HG02938 (cell line): Measurements from ENCODE around the gene NXPH4.

Experiments used
- ATAC-seq: cut with Tn5 transposase; IDR thresholded peaks from one replicate; pipeline ENCODE4 v1.9.1; 2021; ENCODE audit warnings: mild to moderate bottlenecking, moderate library complexity; ENCODE audit not compliant: unreplicated experiment

NXPH4 gene

DNA sequence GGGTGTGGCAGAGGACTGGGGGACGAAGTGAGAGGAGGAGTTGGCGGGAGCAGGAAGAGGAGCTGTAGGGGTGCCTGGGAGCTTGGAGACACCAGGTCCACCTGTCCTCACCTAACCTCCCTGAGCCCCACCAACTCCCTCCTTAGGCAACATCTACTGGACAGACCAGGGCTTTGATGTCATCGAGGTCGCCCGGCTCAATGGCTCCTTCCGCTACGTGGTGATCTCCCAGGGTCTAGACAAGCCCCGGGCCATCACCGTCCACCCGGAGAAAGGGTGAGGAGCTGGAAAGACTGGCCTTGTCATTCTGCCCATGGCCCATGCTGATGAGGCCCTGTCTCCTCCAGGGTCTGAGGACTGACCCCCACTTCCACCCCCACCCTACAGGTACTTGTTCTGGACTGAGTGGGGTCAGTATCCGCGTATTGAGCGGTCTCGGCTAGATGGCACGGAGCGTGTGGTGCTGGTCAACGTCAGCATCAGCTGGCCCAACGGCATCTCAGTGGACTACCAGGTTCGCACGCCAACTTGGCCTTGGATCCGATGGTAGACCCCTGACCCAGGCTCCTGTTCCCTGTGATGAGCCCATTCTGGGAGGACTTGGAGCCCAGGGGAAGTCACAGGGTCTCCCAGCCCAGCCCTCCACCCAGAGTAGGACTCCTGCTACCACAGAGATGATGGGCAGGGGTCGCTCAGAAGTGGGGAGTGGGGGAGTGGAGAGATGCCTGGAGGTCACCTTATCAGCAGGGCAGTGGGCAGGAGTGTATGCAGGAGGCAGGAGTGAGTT lies 32.5 kb upstream of the NXPH4 start:
- ATAC-seq, result no peak

DNA sequence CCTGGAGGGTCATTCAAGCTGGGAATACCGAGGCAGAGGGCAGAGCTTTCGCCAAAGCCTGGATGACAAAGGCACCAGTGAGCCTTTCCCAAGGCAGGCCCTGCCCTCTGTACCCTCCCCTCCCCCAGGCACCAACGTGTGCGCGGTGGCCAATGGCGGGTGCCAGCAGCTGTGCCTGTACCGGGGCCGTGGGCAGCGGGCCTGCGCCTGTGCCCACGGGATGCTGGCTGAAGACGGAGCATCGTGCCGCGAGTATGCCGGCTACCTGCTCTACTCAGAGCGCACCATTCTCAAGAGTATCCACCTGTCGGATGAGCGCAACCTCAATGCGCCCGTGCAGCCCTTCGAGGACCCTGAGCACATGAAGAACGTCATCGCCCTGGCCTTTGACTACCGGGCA lies 31.2 kb upstream of the NXPH4 start:
- ATAC-seq, result no peak

DNA sequence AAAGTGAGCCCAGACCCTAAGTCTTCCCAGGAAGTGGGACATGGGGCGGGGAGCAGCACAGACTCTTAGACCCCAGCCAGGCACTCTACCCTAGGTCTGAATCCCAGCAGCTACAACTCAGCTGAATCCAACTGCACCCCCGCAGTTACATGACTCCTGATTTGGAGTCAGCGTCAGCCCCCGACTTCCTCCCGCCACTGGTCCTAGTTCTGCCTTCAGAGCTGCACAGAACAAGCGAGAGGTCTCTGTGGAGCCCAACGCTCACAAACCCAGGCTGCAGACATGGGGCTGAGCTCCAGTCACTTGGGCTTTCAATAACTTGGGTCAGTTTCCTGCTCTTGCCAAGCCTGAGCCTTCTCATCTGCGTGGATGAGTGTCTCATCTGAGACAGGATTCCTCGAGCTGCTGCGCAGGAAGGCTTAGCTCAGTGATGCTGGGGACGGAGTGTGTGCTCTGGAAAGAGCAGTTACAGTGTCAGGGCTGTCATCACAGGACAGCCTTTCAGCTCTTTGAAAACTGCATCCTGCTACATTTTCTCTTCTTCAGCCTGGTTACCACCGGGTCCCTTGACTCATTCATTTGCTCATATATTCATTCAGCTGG lies 30.6 kb upstream of the NXPH4 start:
- ATAC-seq, result no peak

DNA sequence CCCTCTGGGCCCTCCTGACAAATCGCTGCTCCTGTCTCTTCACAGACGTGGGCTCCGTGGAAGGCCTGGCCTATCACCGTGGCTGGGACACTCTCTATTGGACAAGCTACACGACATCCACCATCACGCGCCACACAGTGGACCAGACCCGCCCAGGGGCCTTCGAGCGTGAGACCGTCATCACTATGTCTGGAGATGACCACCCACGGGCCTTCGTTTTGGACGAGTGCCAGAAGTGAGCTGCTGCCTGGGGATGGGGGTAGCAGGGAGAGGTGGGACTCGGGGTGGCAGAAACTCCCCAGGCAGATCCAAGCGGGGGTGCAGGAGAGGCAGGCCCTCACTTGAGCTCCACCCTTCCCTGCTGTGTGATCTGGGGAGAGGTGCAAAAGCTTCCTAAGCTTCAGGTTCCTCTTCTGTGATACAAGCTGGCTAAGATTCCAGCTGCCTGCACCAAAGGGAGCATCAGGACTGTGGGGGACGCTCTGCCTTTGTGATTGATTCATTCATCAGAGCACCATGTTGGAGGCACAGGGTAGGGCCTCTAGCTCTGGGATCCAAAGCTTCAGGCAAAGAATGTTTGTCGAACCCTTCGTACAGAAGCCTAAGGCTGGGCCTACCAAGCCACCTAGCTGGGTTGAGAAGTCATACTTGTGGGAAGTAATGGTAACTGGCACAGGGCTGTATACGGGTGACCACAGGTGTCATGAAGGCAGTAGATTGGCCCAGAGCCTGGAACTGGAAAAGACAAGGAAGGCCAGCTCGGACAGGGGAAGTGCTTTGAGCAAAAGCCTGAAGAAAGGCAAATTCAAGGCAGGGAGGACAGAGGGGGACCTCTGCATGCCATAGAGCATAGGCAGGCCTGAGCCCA lies 29.1 kb upstream of the NXPH4 start:
- ATAC-seq, result no peak

DNA sequence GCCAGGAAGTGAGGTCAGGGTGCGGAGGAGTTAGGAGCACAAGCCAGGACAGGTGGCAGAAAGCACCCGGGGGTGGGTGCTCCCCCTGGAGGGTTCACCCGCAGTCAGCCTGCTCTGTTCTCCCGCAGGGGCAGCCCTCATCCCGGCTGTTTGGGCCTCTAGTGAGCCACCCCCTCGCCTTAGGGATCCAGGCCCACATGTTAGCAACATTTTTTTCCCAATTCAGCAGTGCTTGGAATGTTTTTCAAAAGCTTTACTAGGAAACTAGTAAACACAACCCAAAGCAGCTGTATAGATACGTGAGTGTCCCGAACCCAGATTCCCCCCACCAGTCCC lies 28.5 kb upstream of the NXPH4 start:
- ATAC-seq, result no peak

DNA sequence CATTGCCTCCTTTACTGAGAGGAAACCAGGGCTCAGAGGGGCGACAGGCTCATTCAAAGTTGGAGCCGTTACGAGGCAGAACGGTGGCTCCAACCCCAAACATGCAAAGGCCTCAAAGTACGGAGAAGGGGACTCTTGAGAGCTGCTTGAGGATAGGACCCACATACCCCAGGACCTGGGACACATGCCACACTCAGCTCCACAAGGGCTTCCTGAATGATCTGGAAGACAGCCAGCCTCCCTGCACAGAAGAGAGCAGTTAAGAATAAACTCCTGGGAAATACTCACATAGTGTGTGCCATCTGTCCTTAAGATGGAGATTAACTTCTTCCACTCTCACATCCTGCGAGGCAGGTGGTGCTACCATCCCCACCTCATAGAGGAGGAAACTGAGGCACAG lies 26.6 kb upstream of the NXPH4 start:
- ATAC-seq, result no peak

DNA sequence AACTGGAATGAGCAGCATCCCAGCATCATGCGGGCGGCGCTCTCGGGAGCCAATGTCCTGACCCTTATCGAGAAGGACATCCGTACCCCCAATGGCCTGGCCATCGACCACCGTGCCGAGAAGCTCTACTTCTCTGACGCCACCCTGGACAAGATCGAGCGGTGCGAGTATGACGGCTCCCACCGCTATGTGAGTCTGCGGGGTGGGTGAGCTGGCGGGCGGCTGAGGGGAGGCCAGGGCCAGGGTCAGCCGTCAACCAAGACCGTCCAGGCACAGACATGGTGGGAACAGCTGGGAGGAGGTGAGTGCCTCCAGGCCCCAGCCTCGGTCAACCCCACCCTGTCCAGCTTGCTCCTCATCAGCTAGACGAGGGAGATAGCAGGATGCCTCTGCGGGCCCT lies 25.8 kb upstream of the NXPH4 start:
- ATAC-seq, result no peak

DNA sequence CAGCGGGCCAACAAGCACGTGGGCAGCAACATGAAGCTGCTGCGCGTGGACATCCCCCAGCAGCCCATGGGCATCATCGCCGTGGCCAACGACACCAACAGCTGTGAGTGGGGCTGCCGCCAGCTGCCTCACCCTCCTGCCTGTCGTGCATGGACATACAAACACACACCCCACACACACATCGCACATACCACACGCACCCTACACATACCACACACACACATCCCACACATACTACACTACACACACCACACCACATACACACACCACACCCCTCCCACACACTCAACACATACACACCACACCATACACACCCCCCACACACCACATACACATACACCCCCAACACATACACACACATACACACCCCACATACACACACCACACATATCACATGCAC lies 25.2 kb upstream of the NXPH4 start:
- ATAC-seq, result no peak

DNA sequence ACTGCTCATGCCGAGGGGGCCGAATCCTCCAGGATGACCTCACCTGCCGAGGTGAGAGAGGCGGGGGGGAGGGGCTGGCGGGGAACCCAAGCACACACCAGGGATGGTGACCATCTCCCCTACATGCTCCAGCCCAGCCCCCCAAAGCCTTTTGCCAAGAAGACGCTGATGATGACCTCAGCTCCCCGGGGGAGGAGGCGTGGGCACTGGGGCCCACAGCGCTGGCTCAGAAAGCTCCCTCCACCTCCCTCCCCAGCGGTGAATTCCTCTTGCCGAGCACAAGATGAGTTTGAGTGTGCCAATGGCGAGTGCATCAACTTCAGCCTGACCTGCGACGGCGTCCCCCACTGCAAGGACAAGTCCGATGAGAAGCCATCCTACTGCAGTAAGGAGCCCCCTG lies 23.7 kb upstream of the NXPH4 start:
- no peak for ATAC-seq

DNA sequence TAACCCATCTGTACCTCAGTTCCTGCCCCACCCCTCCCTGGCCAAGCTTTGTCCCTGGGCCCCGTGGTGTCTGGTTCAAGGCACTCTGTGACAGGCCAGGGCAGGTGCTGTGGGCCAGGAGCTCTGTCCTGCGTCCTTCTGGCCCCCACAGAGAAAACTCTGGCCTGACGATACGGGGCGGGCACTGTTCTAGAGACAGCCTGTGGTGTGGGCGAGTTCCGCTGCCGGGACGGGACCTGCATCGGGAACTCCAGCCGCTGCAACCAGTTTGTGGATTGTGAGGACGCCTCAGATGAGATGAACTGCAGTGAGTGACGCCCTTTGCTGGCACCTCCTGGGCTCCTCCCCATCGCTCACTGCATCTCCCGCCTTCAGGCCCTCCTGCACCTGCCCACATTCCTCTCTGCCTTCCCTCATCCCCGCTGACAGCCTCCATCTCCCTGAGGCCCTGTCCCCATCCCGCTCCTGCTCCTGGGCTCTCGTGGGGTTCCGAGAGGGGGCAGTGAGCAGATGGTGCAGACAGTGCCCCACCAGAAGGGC lies 22.8 kb upstream of the NXPH4 start:
- no peak for ATAC-seq

DNA sequence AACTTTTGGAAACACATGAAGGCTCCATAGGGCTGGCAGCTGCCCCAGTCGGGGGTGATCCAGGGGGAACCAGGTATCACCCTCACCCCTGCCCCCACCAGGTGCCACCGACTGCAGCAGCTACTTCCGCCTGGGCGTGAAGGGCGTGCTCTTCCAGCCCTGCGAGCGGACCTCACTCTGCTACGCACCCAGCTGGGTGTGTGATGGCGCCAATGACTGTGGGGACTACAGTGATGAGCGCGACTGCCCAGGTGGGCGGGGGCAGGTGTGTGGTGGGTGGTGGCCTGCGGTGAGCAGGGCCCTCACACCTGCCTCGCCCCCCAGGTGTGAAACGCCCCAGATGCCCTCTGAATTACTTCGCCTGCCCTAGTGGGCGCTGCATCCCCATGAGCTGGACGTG lies 22.3 kb upstream of the NXPH4 start:
- no peak for ATAC-seq

DNA sequence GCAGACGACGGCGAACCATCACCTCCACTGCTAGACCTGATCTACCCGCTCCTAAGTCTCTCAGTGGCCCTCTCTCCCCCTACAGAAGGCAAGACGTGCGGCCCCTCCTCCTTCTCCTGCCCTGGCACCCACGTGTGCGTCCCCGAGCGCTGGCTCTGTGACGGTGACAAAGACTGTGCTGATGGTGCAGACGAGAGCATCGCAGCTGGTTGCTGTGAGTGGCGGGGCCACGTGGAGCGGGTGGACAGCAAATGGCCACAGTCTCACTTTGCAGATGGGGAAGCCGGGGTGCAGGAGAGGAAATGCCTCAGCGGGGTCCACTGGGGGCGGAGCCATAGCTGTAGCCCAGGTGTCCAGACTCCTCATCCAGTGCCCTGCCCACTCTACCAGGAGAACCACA lies 21.4 kb upstream of the NXPH4 start:
- no peak for ATAC-seq

DNA sequence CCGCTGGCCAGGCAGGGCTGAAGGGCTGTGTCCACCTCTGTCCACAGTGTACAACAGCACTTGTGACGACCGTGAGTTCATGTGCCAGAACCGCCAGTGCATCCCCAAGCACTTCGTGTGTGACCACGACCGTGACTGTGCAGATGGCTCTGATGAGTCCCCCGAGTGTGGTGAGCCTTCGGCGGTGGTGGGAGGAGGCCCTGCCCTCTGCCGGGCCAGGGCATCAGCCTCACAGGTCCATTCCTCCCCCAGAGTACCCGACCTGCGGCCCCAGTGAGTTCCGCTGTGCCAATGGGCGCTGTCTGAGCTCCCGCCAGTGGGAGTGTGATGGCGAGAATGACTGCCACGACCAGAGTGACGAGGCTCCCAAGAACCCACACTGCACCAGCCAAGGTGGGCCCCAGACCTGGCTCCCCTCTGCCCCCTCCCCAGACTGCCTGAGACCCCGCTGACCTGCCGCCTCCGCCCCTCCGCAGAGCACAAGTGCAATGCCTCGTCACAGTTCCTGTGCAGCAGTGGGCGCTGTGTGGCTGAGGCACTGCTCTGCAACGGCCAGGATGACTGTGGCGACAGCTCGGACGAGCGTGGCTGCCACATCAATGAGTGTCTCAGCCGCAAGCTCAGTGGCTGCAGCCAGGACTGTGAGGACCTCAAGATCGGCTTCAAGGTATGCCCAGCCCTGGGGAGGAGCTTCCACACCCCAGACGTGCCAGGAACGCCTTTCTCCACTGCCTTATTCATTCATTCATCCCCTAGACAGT lies 20.8 kb upstream of the NXPH4 start:
- ATAC-seq, result no peak

DNA sequence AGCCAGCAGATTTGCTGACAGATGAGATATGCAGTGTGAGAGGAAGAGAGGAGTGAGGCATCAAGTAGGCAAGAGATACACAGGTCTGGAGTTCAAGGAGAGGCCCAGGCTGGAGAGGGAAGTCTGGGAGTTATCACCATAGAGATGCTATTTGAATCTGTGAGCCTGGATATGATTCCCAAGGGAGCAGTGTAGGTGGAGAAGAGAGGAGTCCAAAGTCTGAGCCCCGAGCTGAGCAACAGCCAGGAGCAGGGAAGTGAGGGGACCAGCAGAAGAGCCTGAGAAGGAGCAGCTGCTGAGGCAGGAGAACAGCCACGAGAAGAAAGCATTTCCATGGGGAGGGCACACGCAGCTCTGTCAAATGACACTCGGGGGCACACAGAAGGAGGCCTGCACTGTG lies 20.2 kb upstream of the NXPH4 start:
- no peak for ATAC-seq

DNA sequence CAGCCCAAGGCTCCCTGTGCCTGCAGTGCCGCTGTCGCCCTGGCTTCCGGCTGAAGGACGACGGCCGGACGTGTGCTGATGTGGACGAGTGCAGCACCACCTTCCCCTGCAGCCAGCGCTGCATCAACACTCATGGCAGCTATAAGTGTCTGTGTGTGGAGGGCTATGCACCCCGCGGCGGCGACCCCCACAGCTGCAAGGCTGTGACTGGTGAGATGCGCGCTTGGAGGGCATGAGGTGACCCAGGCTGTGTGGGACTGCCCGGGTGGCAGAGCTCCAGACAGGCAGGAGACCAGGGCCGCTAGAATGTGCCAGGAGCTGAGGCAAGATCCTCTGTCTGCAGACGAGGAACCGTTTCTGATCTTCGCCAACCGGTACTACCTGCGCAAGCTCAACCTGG lies 19.6 kb upstream of the NXPH4 start:
- ATAC-seq, result no peak

DNA sequence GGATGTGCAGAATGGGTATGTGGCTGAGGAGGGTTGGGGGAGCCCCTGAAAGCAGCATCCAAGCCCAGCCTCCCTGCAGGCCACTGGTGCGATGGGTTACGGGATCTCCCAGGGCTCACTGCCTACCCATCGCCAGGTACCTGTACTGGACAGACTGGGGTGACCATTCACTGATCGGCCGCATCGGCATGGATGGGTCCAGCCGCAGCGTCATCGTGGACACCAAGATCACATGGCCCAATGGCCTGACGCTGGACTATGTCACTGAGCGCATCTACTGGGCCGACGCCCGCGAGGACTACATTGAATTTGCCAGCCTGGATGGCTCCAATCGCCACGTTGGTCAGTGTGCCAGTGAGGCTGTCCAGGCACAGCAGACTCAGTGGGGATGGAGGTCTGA lies 18.3 kb upstream of the NXPH4 start:
- no peak for ATAC-seq

DNA sequence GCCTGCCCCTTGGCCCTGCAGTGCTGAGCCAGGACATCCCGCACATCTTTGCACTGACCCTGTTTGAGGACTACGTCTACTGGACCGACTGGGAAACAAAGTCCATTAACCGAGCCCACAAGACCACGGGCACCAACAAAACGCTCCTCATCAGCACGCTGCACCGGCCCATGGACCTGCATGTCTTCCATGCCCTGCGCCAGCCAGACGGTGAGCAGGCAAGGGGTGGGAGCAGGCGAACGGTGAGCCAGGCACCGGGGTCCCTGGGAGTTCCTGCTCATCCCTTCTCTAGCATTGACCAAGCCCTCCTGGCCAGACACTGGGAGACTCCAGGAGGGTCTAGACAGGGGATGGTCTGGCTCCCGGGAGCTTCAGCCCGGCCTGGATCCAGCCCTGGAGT lies 17.4 kb upstream of the NXPH4 start:
- no peak for ATAC-seq

DNA sequence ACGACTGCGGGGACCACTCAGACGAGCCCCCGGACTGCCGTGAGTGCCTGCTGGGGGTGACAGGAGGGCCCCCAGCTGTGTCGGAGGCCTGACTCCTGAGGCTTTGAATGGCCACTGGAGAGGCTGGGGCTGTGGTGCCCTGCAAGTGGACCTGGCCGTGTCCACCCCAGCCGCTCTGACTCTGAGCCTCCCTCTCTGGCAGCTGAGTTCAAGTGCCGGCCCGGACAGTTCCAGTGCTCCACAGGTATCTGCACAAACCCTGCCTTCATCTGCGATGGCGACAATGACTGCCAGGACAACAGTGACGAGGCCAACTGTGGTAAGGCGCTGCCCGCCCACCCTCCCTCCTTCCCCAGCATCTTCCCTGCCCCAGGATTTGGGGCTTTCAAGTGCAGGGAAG lies 16.1 kb upstream of the NXPH4 start:
- ATAC-seq, result no peak

DNA sequence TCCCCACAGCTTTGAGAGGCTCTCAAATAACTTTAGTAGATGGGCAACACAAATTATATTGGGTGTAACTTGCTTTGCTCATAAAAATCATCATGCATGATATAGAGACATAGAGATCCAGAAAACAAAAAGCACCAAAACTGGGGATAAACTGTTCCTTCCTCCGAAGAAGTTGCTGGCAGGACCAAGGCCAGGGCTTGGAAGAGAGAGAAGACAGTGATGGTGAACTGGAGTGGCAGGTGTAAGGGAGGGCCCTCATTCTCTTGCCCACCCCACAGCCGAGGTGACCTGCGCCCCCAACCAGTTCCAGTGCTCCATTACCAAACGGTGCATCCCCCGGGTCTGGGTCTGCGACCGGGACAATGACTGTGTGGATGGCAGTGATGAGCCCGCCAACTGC lies 15.4 kb upstream of the NXPH4 start:
- no peak for ATAC-seq

DNA sequence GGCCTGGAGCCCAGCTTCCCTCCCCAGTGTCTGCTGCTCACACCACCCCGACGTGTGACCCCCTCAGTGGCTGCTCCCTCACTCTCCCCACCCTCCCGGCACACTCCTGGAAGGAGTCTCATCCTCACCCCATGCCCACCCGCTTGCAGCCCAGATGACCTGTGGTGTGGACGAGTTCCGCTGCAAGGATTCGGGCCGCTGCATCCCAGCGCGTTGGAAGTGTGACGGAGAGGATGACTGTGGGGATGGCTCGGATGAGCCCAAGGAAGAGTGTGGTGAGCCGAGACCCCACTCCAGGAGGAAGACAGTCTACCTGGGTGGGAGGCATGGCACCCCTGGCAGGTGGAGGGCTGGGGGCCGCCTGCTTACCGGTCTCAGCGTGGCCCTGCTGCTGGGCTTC lies 15.0 kb upstream of the NXPH4 start:
- no peak for ATAC-seq

DNA sequence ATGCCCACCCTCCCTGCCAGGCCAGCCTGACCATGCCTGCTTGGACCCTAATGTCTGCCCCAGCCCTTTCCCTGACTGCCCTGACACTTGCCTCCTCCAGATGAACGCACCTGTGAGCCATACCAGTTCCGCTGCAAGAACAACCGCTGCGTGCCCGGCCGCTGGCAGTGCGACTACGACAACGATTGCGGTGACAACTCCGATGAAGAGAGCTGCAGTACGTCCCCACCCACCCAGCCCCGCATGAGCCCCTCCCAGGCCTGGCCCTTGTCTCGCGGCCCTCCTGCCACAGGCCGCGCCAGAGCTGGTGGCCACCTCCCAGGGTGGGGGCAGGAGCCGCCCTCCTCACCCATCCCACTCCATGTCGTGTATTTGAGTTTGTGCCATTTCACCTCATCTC lies 14.3 kb upstream of the NXPH4 start:
- no peak for ATAC-seq
